ENCODE results near the gene RPS27.

The RPS27 gene

GRCh38 chr1:153990468-153991150 lies at the start of gene RPS27:
TSS of gene RPS27 (plus strand) at chr1:153990762. CDS start at chr1:153990797, 35 bp downstream.
- DNase-seq (ENCODE audit: low spot score), result peak; percentile 93

- no peak for DNase-seq (ENCODE audit: low spot score)
These were observed 48.5 kb upstream of the RPS27 start for GRCh38 chr1:153941826-153942725.

DNA sequence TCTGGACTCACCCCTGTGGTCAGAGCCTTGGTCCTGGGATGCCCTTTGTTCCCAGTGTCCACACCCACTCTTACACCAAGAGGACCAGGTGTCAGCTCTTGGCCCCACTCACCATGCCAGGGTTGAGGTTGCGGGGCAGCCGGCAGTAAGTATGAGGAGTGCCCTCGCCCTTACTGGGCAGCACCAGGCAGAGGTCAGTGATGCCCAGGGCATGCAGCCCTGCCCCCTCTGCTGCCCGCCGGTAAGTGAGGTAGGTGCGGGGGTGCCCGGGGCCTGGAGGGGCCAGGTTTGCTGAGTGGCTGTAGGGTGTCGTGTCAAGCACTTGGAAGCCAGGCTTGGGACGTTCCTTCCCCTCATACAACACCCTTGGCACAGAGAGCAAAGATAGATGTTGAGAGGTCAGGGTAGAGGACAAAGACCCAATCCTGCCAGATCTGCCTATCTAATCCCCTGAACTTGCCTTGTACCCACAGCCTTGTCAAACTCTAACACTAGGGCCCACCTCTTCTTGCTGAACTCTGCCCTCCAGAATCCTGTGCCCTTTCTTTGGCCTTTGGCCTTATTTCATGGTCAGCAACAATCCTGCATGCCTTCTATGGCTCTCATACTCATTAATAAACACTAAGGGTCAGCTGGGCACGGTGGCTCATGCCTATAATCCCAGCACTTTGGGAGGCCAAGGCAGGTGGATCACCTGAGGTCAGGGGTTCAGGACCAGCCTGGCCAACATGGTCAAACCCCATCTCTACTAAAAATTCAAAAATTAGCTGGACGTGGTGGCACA lies 47.6 kb upstream of the RPS27 start:
- DNase-seq (ENCODE audit: low spot score), result no peak

DNA sequence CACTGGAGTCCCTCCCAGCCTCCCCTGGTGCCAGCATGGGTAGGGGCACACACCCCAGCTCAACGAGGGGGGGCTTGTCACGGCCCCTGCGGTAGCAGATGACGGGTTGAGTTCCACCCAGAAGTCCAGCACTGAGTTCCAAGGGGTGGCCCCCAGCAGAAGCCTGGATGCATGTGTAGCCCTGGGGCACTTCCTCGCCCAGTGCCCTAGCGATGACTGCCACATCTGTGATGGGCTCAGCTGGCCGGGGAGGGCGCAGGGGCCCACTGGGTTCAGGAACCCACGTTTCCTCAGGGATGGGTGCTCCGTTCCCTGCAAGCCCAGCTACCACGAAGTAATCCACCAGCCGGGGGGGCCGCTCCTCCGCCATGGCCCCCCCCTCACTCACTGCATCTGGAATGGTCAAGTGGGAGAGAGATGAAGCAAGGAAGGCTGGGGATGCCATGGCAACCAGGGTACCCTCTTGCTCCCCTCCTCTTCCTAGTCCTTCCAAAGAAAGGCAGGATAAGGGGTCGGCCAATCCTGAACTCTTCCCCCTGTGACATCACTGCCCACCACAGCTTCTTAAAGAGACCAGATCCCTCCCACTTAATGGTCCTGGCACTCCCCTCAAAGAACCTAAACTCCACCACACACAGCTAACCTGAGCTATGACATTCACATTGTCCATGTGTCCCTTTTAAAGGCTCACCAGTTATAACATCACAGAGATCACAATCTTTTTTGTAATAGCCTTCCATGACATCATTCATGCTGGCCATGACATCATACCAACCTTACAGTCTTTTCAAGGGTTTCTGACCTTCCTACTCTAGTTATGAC lies 46.3 kb upstream of the RPS27 start:
- DNase-seq (ENCODE audit: low spot score), result no peak

DNA sequence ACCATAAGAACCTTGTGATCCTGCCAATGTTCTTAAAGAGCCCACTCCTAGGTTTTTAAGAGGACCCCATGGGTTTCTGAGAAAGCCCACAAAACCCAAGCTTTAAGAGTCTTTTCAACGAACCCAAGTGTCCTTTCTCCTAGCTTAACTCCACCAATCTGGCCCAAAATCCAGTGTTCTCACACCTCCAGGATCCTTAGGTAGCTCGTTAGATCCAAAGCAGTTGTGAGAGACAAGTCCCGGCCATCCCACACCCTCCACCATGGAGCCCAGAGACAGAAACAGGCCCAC lies 45.8 kb upstream of the RPS27 start:
- DNase-seq (ENCODE audit: low spot score), result no peak

DNA sequence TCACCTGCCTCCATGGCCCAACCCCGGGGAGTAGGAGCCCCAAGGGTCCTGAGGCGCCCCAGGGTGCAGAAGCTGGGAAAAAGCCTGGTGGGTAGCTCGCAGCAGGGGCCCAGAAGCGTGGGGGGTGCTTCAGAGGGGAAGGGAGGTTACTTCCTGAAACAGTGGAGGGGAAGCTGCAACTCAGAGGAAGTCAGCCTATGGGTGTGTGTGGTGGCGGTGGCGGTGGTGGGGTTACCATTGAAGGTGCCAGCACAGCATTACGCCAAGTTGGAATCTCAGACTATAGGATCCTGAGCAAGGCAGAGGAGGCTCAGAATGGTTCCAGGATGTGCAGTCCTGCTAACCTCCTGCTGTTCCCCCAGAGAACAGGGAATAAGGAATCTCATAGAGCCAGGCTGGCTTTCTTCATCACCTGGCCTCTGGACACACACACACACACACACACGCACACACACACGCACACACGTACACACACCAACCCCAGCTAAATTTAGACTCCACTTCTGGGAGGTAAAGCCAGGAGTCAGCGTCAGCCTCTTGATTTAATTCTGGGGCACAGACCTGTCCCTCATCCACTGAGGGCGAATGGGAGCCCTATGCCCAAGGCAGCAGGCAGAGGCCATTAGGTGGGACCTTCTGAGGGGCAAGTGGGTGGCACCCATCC lies 45.3 kb upstream of the RPS27 start:
- DNase-seq (ENCODE audit: low spot score), result no peak

DNA sequence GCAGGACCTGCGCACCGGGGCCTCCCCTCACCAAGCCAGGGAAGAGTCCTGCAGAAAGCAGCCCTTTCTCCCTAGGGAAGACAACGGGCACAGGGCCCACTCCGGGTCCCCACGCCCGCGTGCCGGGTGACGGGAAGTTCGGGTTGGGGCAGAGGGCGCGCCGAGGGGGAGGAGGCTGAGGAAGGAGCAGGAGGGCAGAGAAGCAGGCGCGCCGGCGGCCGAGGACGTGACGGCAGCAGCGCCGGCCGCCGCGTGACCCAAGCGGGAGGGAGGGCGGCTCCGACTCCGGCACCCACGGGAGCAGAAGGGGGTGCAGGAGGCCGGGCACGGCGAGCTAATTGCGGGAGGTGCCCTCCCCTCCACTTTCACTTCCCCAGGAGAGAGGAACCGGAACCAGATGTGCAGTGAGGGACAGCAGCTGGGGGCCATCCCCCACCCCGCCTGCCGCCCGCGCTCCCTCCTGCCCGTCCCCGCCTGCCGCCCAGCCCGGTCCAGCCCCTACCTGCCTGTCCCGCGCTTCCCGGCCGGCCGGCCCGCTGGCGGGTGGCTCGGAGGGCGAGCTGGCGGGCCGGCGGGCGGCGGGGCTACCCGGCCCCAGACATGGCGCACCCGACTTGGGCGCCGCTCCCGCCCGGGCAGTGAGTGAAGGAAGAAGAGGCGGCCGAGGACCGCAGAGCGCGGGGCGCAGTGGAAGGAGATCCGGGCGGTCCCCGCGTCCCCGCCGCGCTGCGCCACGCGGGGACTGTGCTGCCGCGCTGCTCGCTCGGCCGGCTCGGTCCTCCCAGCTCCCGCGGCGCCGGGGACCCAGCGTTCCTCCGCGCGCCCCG lies 44.6 kb upstream of the RPS27 start:
- peak; percentile 88 for DNase-seq (ENCODE audit: low spot score)

- peak; percentile 99 for DNase-seq (ENCODE audit: low spot score)
These were observed 43.8 kb upstream of the RPS27 start, which contains the start of gene DENND4B for GRCh38 chr1:153946622-153947241. TSS of gene DENND4B (minus strand) at chr1:153946718. CDS start at chr1:153944374, 2,344 bp downstream.

GRCh38 chr1:153951183-153951582 lies 39.4 kb upstream of the RPS27 start:
- no peak for DNase-seq (ENCODE audit: low spot score)

GRCh38 chr1:153951801-153952200 lies 38.8 kb upstream of the RPS27 start:
- no peak for DNase-seq (ENCODE audit: low spot score)

- DNase-seq (ENCODE audit: low spot score), result no peak
These were observed 36.6 kb upstream of the RPS27 start for GRCh38 chr1:153953859-153954365.

GRCh38 chr1:153954826-153955225 lies 35.7 kb upstream of the RPS27 start:
- DNase-seq (ENCODE audit: low spot score), result no peak

DNA sequence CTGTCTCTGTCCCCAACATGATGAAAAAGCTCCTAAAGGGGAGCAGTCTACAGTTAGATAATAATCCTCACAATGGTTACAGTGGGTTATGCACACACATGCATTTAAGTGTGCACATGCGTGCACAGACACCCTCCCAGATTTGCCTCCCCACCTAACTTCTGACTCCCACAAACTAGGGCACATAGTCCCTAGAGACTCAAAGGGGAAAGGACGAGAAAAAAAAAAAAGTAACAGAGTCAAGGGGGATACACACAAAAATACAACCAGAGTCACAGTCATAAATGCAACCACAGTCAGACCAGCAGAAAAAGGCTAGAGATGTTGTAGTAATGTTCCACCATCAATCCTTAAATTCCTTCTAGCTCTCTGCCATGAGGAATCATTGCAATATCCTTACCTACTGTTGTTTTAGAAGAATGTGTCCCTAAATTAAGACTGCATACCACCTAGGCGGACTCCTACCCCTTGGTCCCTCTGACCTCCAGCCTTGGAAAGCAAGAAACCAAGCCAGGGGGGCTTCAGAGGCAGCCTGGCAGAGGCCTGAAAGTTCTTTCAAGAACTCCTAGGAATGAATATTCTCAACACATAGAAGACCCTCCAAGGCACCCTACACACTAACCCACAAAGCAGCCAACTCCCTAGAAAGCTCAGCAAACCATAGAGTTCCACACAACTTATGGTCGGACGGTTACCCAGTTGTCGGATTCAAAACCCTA lies 33.4 kb upstream of the RPS27 start:
- no peak for DNase-seq (ENCODE audit: low spot score)

DNA sequence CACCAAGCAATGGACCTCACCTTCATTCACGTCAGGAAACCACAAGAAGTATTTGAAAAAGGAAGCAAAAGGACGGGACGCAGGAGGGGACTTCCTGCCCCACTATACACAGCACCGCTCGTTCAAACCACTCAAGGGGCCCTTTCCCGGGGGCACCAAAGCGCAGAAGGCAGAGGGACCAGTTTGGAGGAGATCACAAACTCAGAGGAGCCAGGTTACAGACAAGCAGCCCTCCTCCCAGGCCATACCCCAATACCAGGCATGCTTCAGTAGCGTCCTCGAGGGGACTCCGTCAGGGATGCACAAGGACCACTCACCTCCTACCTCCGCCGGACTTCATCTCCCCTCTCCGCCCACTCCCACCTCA lies 32.8 kb upstream of the RPS27 start:
- no peak for DNase-seq (ENCODE audit: low spot score)

DNA sequence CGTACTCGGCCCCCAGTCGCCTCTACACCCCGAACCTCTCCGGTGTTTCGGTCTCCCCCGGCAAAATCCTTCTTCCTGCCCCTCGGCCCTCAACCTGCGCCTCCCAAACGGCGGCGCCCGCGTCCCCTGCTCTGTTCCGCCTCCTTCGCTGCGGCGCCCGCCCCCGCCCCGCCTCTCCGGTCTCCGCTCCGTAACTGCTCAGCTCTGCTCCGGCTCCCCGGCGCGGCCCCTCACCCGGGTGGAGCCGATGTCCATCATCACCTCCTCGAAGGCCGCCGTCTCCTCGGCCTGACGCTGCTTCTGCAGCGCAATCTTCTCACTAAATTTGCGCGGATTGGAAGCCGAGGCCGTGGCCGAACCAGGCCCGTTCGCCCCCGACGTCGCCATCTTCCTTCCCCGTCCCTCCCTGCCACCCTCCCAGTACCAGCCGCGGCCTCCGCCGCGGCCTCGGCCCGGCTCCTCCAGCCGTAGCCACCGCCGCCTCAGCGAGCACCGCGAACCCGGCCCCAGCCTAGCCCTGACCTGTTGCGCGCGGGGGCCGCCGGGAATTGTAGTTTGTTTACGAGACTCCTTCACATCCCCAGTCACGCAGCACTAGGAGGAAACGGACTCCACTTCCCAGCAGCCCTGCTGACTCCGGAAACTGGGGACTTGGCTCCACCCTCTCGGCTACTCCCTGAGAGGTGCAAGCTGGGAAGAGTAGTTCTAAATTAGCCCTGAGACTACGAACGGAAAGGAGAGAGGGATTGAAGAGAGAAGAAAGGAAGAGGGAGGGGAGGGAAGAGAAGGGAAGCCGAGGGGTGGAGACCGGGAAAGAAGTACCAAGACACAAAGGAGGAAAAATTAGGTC lies 32.2 kb upstream of the RPS27 start, which contains the start of gene CRTC2:
CRTC2 (minus strand) TSS at position 502 of the 850 bp plus-strand sequence; CDS start at position 387, 115 bp downstream.
- peak; percentile 97 for DNase-seq (ENCODE audit: low spot score)

DNA sequence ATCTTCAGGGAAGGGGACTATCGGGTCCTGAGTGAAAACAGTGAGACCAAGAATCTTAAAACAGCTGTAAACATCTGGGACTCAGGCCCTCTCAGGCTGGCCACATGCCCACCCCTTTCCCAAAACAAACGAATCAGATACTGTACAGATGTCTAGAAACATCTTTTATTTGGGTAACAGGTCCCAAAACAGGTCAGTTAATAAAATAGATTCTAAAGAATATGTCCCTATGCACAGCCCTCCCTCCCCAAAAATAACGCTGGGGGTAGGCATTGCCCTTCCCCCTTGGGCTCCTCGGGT lies 31.7 kb upstream of the RPS27 start:
- DNase-seq (ENCODE audit: low spot score), result no peak

DNA sequence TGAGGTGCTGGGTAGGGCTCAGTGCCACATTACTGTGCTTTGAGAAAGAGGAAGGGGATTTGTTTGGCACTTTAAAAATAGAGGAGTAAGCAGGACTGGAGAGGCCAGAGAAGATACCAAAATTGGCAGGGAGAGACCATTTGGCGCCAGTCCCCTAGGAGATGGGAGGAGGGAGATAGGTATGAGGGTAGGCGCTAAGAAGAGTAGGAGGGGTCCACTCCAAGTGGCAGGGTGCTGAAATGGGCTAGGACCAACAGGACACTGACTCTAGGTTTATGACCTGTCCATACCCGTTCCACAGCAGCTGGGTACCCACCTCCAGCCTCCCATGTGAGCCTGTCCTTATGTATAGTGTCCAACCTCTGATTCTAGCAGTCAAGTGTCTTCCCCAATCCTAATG lies 31.1 kb upstream of the RPS27 start:
- no peak for DNase-seq (ENCODE audit: low spot score)

- no peak for DNase-seq (ENCODE audit: low spot score)
These were observed 30.4 kb upstream of the RPS27 start for GRCh38 chr1:153960206-153960605.
